ENCODE measurements around the gene SLC34A1.
"Not testable (repeated sequence)": the region's sequence is repeated elsewhere in the genome, so short reads cannot be mapped to it uniquely, and the experiment has no call there.

SLC34A1 gene

GRCh38 chr5:177384134-177384533 is at the start of gene SLC34A1:
SLC34A1 (plus strand) TSS chr5:177384434; CDS start chr5:177385742, 1,308 bp downstream.
- Mint-ChIP-seq H3K4me3 (no peak within 1 kb of the TSS), H3K27ac (peak within 1 kb of the TSS; percentile 23), H3K27me3 (no peaks in the 10 kb centered on the region), H3K9me3 (no peaks in the 10 kb centered on the region), H3K4me1 (peaks cover 43% of the 10 kb centered on the region), H3K36me3 (no peaks in the 10 kb centered on the region)

GRCh38 chr5:177334781-177335700 is 49.2 kb upstream of the SLC34A1 start:
- H3K36me3 Mint-ChIP-seq, result peaks cover 20% of the 10 kb centered on the region
- H3K4me1 Mint-ChIP-seq, result peaks cover 20% of the 10 kb centered on the region
- no peak overlapping the region for H3K27ac Mint-ChIP-seq
- no peak overlapping the region for H3K4me3 Mint-ChIP-seq
- no peaks in the 10 kb centered on the region for H3K27me3 Mint-ChIP-seq
- no peaks in the 10 kb centered on the region for H3K9me3 Mint-ChIP-seq

DNA sequence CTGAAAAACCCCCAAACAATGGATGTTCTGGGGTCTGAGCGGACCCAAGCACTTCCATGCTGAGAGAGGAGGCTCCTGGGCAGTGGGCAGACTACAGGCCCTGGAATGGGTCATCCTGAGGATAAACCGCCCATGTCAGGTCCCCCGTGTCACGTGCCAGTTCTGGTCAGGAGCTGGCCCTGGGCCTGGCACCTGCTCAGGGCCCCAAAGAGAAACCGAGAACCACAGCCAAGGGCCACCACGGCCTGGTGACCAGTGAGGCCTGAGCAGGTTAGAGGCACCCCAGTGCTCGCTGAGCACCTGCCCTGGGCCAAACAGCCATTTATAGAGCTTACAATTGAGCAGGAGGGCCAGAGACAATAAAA is 48.6 kb upstream of the SLC34A1 start:
- Mint-ChIP-seq H3K27me3 (no peaks in the 10 kb centered on the region), H3K4me1 (peaks cover 16% of the 10 kb centered on the region), H3K9me3 (no peaks in the 10 kb centered on the region), H3K4me3 (no peak overlapping the region), H3K27ac (no peak overlapping the region), H3K36me3 (peaks cover 20% of the 10 kb centered on the region)

DNA sequence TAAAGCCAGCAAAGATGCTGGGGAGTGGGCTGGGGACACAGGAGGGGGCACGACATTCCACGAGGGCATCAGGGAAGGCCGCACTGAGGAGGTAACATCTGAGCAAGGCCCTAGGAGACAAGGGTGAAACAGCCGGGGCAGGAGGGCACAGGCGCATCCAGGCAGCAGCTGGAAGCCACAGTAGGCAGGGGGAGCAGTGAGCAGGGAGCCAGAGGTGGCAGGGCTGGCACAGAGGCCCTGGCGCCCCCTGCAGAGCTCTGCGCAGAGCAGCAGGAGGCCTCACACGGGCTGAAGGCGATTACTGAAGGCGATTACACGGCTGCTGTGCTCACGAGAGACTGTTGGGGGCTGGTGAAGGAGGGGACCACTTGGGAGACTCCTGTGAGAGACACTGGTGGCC is 48.1 kb upstream of the SLC34A1 start:
- H3K27me3 Mint-ChIP-seq, result no peaks in the 10 kb centered on the region
- H3K36me3 Mint-ChIP-seq, result peaks cover 20% of the 10 kb centered on the region
- H3K4me1 Mint-ChIP-seq, result peaks cover 15% of the 10 kb centered on the region
- H3K4me3 Mint-ChIP-seq, result no peak overlapping the region
- H3K27ac Mint-ChIP-seq, result no peak overlapping the region
- H3K9me3 Mint-ChIP-seq, result no peaks in the 10 kb centered on the region

DNA sequence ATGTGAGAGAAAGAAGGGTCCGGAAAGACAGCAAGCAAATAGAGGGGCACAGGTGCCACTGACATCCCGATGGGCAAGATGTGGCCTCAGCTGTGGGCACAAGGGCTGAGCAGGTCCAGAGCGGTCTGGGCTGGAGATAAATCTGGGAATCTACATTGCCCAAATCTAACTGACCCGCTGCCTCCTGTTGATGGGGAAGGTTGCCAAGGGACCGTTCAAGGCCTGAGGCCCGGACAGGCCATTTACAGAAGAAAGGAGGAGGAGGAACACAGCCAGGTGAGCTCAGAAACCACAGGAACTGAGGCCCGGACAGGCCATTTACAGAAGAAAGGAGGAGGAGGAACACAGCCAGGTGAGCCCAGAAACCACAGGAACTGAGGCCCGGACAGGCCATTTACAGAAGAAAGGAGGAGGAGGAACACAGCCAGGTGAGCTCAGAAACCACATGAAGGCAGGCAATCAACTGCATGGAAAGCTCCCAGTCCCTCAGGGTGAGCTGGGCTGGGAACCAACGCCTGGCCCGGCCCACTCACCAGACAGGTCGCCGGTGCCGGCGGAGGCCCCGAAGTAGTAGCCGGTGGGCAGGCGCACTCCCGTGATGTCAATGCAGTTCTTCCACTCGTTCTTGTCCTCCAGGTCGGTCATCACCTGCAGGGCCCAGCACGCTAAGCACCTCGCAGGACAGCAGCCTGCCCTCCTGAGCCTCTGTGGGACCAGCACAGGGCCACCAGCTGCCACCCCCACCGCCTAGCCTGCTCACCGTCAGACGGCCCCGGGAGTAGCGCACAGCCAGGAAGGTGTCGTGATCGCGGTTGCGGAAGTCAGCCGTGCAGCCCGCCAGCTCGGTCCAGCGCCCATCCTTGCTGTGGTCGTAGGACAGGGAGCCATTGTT is 47.4 kb upstream of the SLC34A1 start:
- Mint-ChIP-seq H3K9me3 (no peaks in the 10 kb centered on the region), H3K27me3 (no peaks in the 10 kb centered on the region), H3K4me1 (peaks cover 23% of the 10 kb centered on the region), H3K27ac (no peak overlapping the region), H3K36me3 (peaks cover 23% of the 10 kb centered on the region), H3K4me3 (no peak overlapping the region)

GRCh38 chr5:177338251-177339106 is 45.8 kb upstream of the SLC34A1 start:
- no peaks in the 10 kb centered on the region for H3K27me3 Mint-ChIP-seq
- no peaks in the 10 kb centered on the region for H3K9me3 Mint-ChIP-seq
- H3K4me1 Mint-ChIP-seq, result peaks cover 25% of the 10 kb centered on the region
- no peak overlapping the region for H3K27ac Mint-ChIP-seq
- H3K36me3 Mint-ChIP-seq, result peaks cover 24% of the 10 kb centered on the region
- H3K4me3 Mint-ChIP-seq, result no peak overlapping the region

DNA sequence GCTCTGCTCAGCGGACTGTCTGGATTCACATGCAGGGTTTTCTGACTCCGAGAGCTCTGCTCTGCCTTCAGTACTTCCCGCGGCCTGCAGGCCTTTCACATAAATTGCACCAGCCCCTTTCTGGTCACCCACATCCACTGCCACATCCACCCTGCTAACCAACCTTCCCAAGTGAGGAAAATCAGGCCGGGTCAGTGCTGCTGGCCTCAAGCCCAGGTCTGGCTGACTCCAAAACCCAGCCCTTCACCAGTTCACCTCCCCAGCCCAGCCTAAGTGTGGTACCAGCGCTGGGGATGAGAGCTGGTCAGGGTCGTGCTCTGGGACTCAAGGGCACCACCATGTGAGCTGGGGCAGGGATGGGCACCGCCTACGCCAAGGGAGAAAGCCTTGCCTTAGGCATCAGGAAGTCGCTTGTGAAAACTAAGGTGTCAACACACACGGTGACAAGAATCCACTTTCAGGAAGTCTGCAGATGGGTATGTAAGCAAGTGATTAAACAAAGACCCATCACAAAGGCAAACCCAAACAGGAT is 45.1 kb upstream of the SLC34A1 start:
- no peak overlapping the region for H3K4me3 Mint-ChIP-seq
- no peaks in the 10 kb centered on the region for H3K27me3 Mint-ChIP-seq
- no peak overlapping the region for H3K27ac Mint-ChIP-seq
- peaks cover 28% of the 10 kb centered on the region for H3K4me1 Mint-ChIP-seq
- H3K9me3 Mint-ChIP-seq, result no peaks in the 10 kb centered on the region
- peaks cover 22% of the 10 kb centered on the region for H3K36me3 Mint-ChIP-seq

GRCh38 chr5:177343000-177343399 is 41.2 kb upstream of the SLC34A1 start:
- H3K27ac Mint-ChIP-seq, H3K4me3 Mint-ChIP-seq, H3K27me3 Mint-ChIP-seq, H3K9me3 Mint-ChIP-seq: not testable (repeated sequence)
- peaks cover 48% of the 10 kb centered on the region for H3K4me1 Mint-ChIP-seq
- peaks cover 13% of the 10 kb centered on the region for H3K36me3 Mint-ChIP-seq

DNA sequence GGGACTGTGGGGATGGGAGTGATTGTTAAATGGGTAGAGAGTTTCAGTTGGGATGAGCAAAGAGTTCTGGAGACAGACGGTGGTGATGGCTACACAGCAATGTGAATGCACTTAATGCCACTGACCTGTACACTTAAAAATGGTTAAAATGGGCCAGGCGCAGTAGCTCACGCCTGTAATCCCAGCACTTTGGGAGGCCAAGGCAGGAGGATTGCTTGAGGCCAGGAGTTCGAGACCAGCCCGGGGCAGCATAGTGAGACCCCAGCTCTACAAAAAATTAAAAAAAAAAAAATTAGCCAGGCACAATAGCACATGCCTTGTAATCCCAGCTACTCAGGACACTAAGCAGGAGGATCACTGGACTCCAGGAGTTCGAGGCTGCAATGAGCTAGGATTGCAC is 40.5 kb upstream of the SLC34A1 start:
- H3K9me3 Mint-ChIP-seq, result no peaks in the 10 kb centered on the region
- no peak overlapping the region for H3K27ac Mint-ChIP-seq
- H3K4me1 Mint-ChIP-seq, result peaks cover 47% of the 10 kb centered on the region
- peaks cover 13% of the 10 kb centered on the region for H3K36me3 Mint-ChIP-seq
- H3K27me3 Mint-ChIP-seq, result no peaks in the 10 kb centered on the region
- no peak overlapping the region for H3K4me3 Mint-ChIP-seq

DNA sequence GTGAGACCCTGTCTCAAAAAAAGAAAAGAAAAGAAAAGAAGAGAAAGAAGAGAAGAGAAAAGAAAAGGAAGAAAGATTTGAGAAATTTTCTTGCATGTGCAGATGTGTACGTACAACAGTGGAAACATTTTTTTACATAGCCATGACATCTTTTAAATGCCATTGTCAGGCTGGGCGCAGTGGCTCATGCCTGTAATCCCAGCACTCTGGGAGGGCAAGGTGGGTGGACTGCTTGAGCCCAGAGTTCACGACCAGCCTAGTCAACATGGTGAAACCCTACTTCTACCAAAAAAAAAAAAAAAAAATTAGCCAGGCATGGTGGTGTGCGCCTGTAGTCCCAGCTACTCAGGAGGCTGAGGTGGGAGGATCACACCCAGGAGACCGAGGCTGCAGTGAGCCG is 39.3 kb upstream of the SLC34A1 start:
- Mint-ChIP-seq H3K27ac (no peak overlapping the region), H3K9me3 (no peaks in the 10 kb centered on the region), H3K27me3 (no peaks in the 10 kb centered on the region), H3K36me3 (peaks cover 10% of the 10 kb centered on the region), H3K4me3 (no peak overlapping the region), H3K4me1 (peaks cover 46% of the 10 kb centered on the region)

GRCh38 chr5:177346820-177347219 is 37.4 kb upstream of the SLC34A1 start:
- Mint-ChIP-seq H3K27ac (no peak overlapping the region), H3K9me3 (no peaks in the 10 kb centered on the region), H3K36me3 (peaks cover 6% of the 10 kb centered on the region), H3K4me3 (peak overlapping the region; percentile 23), H3K27me3 (no peaks in the 10 kb centered on the region), H3K4me1 (peaks cover 48% of the 10 kb centered on the region)

DNA sequence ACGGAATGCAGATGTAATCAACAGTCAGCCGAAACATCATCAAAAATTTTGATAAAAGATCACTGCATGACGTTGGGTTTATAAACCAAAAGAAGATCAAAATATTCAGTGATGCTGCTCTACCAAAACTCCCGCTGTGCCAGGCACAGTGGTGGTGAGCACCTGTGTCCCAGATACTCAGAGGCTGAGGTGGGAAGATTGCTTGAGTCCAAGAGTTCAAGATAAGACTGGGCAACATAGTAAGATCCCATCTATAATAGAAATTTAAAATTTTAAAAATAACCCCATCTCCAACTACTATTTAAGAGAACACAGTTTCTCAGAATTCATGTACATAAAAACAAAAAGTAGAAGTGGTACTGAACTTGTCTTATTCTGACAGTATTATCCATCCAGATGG is 36.5 kb upstream of the SLC34A1 start:
- no peaks in the 10 kb centered on the region for H3K9me3 Mint-ChIP-seq
- peak overlapping the region; percentile 39 for H3K4me3 Mint-ChIP-seq
- peaks cover 6% of the 10 kb centered on the region for H3K36me3 Mint-ChIP-seq
- peak overlapping the region; percentile 17 for H3K27ac Mint-ChIP-seq
- H3K4me1 Mint-ChIP-seq, result peaks cover 50% of the 10 kb centered on the region
- no peaks in the 10 kb centered on the region for H3K27me3 Mint-ChIP-seq

GRCh38 chr5:177349362-177349647 is 34.9 kb upstream of the SLC34A1 start:
- Mint-ChIP-seq H3K4me3 (peak overlapping the region; percentile 99), H3K36me3 (peaks cover 3% of the 10 kb centered on the region), H3K27ac (peak overlapping the region; percentile 78), H3K27me3 (no peaks in the 10 kb centered on the region), H3K4me1 (peaks cover 48% of the 10 kb centered on the region), H3K9me3 (no peaks in the 10 kb centered on the region)

DNA sequence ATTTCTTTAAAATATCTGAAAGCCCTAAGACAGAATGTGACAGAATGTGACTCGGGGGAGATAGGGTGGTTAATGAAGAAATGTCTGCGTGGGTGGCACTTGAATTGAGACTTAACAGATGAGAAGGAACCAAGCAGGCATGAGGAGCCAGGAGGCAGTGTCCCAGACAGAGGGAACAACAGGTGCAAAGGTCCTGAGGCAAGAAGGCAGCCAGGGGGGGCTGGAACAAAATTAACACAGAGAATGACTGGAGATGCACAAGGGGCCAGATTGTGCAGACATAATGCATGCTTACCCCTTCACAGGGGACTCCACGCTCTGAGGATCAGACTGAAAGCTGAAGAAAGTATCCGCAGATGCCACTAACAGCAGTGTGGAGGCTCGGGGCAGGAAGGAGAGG is 34.5 kb upstream of the SLC34A1 start:
- Mint-ChIP-seq H3K4me1 (peaks cover 52% of the 10 kb centered on the region), H3K9me3 (no peaks in the 10 kb centered on the region), H3K27ac (peak overlapping the region; percentile 78), H3K4me3 (peak overlapping the region; percentile 99), H3K36me3 (peaks cover 3% of the 10 kb centered on the region), H3K27me3 (no peaks in the 10 kb centered on the region)

- Mint-ChIP-seq H3K4me1 (peaks cover 63% of the 10 kb centered on the region), H3K9me3 (no peaks in the 10 kb centered on the region), H3K4me3 (peak overlapping the region; percentile 99), H3K36me3 (peaks cover 3% of the 10 kb centered on the region), H3K27ac (peak overlapping the region; percentile 100), H3K27me3 (no peaks in the 10 kb centered on the region)
These were observed 33.4 kb upstream of the SLC34A1 start for GRCh38 chr5:177350776-177351391.

All from activated naive CD4-positive, alpha-beta T cell treated with anti-CD3 and anti-CD28 coated beads, Interleukin-2, amount 50 U/mL, for 24 hours (primary cell).